DMS79 (cell line): ENCODE results near the gene PPFIA2.

ENCODE experiments used
- DNase-seq: peaks from one replicate; lab custom pipeline; 2025; lab: John Stamatoyannopoulos, UW

PPFIA2 gene

DNA sequence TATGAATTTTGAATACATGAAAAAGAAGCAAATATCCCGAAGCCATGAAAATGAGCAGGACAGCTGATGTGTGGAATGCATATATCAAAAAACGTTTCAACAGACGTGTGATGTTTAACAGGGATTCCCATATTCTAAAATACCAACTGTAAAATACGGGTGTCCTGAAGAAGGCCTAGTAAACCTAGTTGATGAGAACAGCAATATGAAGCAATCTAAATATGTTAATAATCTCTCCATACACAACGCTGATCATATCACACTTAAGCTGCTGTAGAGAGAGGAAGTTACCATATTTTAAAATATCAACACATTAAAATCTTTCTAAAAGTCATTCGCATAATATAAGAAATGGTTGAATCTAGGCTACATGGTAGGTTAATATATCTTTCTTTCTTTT, 317.5 kb downstream of the PPFIA2 start:
- no peak for DNase-seq

DNA sequence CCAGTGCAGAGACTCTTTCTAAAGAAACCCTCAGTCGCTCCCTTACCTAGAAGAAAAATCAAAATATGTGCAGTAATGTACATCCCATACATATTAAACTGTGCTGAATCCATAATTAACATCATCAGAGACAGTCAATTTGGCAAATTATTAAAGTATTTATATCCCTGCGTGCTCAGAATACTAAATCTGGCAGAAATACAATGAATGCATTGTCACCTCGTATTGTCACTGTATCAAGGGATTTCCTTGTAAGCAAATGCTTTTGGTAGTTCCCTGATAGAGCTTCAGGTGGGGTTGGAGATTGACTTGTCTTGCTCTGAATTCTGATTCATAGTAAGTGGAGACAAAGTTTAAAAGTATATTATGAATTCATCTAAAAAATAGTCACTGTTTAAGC, 319.1 kb downstream of the PPFIA2 start:
- no peak for DNase-seq

DNA sequence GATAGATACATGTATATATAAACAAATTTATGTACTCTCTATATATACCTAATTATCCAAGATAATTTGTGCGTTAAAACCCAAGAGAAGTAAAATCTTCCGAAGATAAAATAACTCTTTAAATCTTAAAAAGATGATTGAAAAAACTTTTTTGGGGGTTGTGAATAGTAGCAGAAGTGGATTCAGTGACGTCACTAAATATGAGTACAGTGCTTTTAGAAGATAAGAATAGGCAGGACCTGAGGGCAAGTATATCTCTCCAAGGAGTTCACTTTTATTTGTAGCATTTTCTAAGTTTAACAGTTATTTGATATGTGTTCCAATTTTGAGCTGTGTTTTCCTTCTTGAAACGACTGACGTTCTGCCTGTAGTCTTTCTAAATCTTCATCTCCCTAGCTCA, 319.8 kb downstream of the PPFIA2 start:
- no peak for DNase-seq

DNA sequence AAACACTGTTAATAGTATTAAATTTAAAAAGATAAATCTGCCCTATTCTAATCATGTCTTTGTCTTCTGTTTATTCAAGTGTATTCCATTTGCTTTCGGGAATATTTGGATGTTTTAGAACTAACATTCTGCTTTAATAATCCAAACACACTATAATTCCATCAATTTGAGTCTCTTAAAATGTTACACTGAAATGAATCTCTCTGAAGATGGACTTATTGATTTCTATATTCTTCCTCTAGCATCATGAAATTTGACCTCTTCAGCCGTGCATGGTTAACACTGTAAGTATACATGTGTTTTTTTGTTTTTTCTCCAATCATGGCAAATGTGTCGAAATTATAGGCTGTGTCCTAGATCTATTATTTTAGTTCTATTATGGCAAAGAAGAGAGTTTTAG, 342.1 kb downstream of the PPFIA2 start:
- DNase-seq = no peak

DNA sequence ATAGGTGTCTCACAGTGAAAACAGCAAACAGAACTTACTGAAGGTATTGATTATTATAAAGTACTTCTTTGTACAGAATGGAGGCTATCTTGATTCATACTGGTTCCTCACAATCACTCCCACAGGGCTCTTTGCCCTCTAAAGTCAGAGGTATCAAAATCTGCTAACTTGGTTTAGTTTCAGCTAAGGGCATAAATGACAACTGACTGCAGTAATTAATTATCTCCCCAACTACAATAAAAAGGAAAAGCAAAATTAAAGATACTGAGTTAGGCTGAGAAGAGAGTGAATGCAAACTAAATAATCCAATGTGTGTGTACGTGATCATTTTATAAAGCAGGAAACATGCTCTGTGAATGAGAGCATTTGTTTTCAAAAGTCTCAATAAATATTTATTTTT, 342.6 kb downstream of the PPFIA2 start:
- no peak for DNase-seq

DNA sequence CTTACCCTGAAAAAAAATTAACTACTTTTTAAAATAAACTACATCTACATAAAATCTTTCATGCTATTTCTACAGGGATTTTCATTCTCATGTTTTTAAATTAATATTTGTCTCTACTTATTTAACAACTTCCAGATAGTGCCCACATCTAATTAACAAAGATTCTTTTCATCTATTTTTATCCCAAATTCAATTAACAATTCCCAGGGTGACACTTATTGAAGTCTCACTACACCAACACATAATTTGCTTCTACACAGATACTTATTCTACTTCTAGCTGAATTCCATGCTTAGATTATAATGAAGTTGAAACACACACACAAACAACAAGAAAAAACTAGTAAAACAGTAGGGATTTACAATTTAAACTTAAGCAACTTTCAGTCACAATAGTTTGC, 344.7 kb downstream of the PPFIA2 start:
- DNase-seq = no peak

DNA sequence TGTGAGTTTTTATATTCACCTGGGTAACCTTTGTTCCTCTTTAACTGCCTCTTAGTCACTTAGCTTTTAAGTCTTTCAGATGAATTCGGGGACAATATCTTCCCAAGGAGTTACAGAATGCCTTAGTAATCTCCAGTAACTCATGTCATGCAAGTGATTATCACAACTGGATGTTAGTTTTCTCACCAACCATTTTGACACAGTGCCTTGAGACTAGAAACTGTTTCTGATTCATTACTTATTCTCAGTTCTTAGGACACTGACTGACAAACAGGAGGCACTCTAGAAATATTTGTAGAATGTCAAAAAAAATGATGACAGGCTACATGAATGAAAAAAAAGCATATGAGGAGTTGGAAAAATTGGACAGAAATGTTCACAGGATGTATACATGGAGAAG, 346.2 kb downstream of the PPFIA2 start:
- DNase-seq = no peak

DNA sequence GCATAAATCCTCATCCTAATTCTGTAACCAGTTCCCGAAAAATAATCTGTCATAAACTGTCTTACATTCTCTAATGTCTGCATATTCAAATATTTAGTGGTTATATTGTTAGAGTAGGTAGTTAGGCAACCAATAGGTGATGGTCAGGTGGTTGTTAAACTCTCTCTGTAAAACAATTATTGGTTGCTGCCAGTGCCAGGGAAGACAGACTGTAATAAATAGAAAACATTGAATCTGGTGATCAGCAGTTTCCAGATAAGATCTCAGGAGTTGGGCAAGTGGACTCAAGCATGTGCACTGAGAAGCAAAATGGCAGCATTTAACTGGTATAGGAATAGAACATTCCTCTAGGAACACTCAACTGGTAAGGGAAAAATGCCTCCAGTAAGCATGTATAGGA, 355.8 kb downstream of the PPFIA2 start:
- no peak for DNase-seq

DNA sequence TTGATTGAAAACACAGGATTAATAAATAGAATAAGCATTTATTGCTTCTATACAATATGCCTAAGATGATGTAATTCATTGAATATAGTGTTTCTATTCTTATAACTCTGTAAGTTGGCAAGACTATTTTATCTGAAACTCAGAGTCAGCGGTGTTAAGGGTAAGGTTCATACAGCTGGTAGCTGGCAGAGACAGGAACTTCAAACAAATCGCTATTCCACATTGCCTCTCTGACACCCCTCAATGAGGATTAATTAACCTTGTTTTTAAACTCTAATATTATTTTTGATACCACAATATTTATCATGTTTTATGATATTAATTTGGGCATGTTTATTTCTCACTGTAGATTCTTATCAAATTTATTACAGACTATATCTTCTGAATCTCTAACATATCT, 357.9 kb downstream of the PPFIA2 start:
- no peak for DNase-seq

DNA sequence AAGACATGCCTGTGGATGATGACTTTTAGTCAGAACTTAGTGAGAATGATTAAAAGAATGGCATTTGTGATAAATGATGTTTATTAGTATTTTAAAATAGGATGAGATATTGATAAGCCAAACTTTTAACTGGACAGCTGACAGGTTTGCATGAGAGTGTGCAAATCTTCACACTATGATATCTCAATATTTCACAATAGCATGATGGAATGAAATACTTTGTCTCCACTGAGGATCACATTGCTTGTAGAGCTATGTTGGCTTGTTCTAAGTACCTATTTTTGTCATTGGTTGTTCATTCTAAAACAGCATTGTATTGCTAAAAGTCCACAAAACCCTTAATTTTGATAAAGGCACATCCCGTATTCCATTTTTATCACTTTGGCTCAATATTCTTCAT, 359.1 kb downstream of the PPFIA2 start:
- DNase-seq = no peak

DNA sequence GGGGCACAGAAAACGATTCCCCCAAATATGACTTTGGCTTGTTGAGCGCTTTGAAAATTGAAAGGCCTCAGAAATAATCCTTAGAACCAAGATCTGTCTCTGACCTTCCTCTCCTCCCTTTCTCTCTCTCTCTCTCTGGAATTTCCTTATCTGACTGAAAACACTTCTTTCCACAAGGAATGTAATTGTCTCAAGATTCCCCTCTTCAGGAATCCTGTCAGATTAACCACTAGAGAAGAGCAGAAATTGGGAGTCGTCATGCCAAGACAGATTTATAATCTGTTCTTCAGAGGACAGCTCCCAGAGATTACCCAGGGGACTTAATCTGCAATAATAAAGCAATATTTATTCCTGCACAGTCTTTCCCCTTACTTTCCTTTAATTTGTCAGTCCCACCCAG, 363.7 kb downstream of the PPFIA2 start:
- no peak for DNase-seq

DNA sequence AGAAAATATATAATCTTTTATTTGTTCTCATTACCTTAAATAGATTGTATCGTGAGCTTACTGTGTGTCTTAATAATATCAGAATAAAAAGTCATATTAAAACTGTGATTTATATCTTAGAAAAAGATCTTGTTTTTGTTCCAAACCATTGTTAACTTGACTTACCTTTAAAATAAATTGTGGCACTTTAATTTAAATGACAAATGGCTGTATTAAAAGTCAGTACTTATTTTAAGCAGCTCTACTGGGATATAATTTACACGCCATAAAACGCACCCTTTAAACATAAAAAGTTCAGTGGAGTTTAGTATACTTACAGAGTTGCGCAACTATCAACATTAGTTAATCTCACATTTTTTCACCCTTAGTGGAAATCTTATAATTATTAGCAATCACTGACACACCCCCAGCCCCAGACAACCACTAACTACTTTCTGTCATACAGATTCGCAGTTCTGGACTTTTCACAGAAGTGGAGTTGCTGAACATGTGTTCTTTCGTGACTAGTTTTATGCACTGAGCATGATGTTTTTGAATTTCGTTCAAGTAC, 369.5 kb downstream of the PPFIA2 start:
- DNase-seq = no peak

DNA sequence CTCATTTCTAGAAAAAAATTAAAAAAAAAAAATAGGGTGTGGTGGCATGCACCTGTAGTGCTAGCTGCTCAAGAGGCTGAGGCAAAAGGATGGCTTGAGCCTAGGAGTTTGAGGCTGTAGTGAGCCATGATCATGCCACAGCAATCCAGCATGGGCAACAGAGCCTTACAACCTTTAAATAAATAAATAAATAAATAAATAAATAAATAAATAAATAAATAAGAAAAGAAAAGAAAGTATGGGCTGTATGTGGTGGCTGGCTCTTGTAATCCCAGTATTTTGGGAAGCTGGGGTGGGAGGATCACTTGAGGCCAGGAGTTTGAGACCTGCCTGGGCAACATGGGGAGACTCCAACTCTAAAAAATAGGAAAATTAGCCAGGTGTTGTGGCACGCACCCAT, 373.0 kb downstream of the PPFIA2 start:
- DNase-seq = no peak

DNA sequence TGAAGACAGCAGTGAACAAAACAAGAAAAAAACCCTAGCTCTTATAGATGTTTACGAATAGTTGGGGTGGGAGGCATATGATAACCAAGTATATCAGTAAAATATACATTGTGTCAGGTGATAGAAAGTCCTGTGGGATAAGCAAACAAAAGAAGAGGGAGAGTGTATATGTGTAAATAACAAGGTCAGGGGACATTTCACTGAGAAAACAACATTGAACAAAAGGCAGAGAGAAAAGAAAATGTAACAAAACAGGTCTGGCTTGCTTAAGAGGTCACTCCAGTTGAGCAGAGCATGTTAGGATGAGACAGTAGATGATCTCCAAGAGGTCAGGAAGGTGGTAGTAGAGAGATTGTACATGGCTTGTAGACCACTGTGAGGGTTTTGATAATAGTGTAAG, 377.2 kb downstream of the PPFIA2 start:
- no peak for DNase-seq

DNA sequence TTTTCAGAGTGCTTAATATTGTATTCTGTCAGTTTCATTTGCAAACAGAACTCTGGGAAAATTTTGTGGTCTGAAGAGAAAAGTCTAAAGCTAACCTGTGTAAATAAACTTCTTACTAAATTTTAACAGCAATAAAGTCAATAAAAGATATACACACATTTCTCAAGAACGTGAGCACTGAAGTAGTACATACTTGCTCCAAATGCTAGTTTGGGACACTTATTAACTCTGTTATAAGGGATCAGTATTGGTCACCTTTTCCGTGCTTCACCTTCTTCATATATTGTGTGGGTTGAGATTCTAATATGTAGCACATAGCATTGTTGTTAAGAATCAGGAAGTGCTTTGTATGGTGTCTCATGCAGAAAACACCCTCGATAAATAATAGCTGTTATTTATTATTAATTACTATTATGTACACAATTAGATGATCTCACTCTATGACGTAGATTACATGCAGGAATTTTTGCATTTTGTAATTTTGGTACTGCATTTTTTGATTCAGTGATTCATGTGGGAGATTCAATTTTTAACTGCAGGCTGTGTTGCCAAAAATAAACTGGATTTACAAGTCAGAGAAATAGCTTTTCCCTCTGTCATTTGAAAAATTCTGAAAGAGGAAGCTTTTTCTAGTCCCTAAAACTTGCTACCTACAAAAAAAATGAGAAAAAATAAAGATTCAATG, 380.4 kb downstream of the PPFIA2 start:
- DNase-seq = no peak

DNA sequence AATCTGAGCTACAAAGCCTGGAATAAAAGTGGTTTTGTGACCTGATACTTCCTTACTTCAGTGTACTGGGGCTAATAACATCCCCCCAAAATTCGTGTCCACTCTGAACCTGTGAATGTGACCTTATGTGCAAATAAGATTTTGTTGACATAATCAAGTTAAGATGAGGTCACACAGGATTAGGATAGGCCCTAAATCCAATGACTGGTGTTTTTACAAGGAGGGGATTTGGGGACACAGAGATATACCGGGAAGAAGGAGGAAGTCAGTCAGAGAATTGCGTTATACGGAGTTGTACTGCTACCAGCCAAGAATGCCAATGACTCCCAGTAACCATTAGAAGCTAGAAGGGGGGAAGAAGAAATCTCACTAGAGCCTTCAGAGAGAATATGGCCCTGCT, 381.4 kb downstream of the PPFIA2 start:
- no peak for DNase-seq

DNA sequence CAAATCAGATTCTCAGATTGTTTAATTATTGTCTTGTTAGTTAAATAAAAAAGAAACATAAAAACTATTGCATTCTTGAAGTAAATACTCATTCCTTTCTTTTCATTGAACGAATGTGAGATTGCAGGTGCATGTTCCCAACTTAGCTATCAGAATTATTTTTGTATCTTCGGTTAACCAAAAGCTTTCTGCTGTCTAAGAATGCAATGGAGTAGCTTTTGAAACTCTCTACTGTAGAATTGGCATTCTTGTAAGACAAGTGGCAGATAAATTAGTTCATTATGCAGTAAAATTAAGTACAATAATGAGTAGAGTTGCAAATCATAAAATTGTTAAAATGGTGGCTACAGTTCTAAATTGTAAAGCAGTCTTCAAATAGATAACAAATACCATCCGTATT, 383.2 kb downstream of the PPFIA2 start:
- DNase-seq = no peak

DNA sequence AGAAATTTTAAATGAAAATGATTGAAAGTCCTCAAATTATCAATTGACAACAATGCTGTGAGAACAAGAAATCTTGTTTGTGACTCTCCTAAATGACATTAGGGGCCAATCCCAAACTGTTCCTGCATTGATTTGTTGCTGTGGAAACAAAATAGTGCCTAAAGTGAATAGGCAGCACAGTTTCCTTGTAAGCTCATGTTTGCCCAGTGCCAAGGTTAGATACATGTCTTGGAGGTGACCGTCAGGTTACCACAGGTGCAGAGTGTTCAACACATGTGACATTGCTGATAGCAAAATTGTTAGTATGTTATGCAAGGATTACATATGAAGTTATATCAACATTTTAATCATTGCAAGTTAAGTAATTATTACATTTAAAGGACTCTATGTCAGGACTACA, 388.7 kb downstream of the PPFIA2 start:
- DNase-seq = no peak

DNA sequence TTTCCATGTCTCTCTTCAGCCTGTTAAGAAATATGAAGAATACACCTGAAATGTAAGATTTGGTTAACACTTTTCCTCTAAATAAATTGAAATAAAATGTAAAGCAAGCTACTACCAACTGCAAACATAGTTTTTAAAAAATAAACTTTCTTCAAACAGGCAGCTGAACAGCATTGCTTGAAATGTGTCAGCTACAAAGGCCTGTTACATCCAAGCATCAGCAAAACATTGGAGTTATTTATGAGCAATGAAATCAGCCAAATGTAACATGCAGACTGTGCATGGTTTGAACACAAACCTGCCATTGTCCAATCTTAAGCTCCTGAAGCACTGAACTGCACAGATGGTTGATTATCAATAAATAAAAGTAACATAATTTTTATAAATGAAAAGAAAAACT, 390.0 kb downstream of the PPFIA2 start:
- DNase-seq = no peak

DNA sequence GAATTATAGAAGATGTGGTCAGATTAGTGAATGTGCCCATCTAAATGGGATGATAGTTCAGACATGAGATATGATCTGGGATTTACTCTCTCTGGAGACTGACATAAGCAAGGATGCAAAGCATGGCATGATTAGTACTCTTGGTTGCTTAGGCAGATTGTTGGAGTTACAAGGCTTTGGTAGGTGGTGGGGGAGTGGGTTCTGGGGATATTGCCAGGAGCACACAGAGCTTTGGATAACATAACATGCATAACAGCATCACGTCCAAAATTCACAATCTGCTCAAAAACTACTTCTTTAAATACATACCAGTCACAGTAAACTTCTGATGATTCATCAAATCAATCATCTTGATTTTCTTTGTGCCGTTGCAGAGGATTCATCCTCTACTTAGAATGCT, 393.9 kb downstream of the PPFIA2 start:
- no peak for DNase-seq

DNA sequence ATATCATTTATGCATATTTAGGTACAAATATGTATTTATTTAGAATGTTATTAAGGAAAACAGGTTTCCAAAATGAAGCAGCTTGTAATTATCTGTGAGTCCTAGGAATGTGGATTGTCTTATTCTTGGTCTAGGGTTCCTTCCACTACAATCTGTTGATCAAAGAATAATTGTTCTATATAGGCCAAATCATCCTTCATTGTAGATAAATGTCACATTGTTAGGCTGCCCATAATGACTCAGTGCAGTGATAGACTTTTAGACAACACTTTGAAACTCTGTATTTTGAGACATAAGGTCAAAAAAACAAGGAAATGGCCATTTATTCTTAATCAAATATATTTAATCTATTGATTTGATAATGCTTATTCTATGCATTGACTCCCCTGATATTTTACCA, 398.2 kb downstream of the PPFIA2 start:
- DNase-seq = no peak

DNA sequence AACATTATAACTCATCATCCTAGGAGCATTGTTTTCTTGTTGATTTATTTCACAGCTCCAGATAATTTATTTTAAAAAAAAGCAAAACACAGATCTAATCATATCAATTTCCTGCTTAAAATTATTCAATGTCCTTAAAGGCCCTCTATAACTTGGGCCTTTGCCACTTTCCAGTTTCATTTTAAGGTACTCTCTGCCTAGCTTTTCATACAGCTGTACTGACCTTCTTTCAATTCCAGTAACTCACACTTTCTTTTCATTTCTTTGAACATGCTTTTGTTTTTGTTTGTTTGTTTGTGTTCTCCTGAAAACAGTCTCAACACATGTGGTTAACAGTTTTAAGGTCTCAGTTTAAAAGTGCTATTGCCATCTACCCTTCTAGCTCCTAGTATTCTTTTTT, 399.4 kb downstream of the PPFIA2 start:
- no peak for DNase-seq

DNA sequence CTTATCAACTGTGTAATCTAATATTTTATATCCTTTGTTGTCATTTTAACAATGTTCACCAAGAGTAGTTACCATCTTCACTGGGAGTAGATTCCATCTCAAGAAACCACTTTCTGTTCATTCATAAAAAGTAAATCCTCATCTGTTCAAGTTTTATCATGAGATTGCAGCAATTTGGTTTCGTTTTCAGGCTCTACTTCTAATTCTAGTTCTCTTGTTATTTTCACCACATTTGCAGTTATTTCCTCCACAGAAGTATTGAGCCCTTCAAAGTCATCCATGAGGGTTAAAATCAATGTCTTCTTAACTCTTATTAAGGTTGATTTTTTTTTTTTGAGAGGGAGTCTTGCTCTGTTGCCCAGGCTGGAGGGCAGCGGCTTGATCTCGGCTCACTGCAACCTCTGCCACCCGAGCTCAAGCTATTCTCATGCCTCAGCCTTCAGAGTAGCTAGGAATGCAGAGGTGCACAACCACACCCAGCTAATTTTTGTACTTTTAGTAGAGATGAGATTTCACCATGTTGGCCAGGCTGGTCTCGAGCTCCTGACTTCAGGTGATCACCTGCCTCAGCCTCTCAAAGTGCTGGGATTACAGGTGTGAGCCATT, 404.7 kb downstream of the PPFIA2 start:
- no peak for DNase-seq

DNA sequence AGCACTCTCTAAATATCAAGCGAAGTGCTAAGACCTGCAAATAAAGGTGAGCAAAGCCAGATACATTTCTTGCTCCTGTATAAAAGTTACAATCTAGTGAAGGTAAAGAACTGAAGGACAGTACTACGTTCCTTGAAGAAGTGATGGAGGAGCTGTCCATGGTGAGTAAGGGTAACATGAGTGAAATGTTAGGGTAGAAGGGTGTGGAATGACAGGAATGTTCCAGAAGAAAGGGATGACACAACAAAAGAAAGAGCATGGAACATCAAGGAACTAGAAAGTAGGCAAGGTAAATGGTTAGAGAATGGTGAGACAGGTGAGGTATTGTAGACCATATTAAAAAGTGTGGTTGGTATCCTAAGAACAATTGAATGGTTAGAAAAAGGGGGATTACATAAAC, 408.8 kb downstream of the PPFIA2 start:
- no peak for DNase-seq
